GM21619 (cell line): ENCODE data around the gene ZDHHC18.
"Not testable (repeated sequence)": the region's sequence is repeated elsewhere in the genome, so short reads cannot be mapped to it uniquely, and the experiment has no call there.

Source experiments
- ATAC-seq: cut with Tn5 transposase; IDR thresholded peaks from one replicate; pipeline ENCODE4 v1.9.1; 2021; ENCODE audit not compliant: unreplicated experiment

ZDHHC18 gene

DNA sequence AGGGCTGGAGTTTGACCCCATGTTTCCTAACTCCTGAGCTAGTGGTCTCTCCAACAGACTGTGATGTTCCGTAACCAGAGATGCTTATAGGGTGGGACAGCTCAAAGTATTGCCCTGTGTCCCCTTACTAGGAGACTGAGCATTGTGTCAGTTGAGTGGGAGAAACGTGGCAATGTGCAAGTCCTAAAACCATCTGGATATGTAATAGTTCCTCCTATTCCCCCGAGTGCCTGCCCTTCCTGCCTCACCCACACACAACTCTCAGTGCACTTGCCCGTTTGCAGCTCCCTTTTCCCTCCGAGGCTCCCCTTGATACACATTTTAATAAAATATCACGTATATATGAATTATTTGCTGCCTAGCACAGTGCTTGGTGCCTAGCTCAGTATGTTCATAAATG, 35.3 kb upstream of the ZDHHC18 start:
- ATAC-seq, result no peak

DNA sequence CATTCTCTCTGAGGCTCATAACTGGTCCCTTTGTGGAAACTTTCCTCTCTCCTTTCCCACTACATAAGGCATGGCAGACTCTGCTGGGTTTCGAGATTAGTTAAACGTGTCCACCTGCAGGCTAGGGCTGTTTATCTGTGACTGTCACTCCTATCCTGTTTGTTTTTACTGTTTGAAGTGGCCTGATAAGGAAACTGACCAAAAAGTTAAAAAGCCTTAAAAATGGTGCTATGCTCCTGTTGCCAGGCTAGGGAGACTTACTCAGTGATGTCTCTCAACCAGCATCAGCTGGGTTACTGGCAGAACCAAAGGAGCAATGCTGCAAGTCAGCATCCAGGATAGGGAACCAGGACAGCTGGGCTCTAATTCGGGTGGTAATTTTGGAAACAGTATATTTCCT, 34.9 kb upstream of the ZDHHC18 start:
- no peak for ATAC-seq

DNA sequence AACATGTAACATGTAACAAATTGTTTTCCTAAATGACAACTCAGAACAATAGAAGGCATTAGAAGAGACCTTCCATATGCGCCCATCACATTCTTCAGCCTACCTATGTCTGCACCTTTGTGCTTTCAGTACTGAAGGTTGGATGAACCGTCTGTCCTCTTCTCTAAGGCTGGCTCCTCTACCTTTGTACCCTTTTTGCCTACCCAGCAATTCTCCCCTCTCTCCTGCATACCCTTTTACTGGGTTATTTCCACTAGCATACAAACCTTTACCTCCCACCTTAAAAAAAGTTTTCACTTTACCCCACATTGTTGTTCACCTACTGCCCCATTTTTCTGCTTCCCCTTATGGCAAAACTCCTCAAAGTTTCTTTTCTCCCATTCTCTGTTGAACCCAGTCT, 33.6 kb upstream of the ZDHHC18 start:
- ATAC-seq, result no peak

DNA sequence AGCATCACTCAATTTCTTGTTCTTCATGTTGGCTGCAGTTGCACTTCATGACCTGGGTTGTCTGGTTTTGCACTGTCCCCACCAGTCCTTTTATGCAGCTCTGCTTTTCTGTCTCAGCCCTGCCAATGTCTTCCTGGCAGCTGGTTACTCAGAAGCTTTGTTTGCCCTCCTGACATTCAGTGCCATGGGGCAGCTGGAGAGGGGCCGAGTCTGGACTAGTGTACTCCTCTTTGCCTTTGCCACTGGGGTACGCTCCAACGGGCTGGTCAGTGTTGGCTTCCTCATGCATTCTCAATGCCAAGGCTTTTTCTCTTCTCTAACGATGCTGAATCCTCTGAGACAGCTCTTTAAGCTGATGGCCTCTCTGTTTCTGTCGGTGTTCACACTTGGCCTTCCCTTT, 32.1 kb upstream of the ZDHHC18 start:
- ATAC-seq, result no peak

DNA sequence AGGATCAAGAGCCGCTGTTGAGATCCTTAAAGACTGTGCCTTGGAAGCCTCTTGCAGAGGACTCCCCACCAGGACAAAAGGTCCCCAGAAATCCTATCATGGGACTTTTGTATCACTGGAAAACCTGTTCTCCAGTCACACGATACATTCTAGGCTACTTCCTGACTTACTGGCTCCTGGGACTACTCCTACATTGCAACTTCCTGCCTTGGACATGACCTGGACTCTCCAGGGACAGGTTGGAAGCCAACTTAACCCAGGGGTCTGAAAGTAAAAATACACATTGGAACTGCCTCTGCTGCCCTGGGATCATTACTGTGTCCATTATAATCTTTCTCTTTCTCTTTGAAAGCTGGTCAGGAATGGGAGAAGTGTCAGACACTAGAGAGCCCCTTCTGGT, 28.9 kb upstream of the ZDHHC18 start:
- ATAC-seq, result no peak

DNA sequence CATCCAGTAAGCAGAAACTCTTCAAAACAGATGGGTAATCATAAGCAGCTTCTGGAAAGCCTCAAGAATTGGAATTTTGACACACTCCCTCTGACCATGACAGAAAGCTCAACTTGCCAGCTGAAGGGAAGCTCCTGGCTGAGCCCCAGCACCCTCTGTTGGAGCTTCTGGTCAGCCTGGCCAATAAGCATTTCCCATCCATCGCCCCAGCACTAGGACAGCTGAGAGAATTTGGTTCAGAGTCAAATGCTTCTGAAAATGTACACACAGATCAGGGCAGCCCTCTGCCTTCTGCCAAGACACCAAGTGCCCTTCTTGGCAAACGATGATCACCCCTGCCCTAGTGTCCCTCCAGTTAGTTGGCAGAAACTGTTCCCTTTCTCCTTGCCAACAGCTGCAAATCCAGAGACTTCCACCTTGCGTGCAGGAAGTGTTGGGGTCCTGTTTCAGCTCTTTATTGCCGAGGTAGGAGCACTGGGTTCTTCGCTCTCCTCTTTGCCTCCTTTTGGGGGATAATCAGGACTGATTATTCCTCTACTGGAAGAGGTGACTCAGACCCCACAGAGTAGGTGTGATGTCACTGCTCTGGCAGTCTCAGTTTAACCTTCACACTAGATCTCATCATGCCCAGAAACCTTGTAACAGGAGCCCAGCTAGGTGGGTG, 26.9 kb upstream of the ZDHHC18 start:
- no peak for ATAC-seq

DNA sequence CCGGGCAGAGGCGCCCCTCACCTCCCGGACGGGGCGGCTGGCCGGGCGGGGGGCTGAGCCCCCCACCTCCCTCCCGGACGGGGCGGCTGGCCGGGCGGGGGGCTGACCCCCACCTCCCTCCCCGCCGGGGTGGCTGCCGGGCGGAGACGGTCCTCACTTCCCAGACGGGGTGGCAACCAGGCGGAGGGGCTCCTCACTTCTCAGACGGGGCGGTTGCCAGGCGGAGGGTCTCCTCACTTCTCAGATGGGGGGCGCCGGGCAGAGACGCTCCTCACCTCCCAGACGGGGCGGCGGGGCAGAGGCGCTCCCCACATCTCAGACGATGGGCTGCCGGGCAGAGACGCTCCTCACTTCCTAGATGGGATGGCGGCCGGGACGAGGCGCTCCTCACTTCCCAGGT, 22.6 kb upstream of the ZDHHC18 start:
- not testable (repeated sequence) for ATAC-seq

DNA sequence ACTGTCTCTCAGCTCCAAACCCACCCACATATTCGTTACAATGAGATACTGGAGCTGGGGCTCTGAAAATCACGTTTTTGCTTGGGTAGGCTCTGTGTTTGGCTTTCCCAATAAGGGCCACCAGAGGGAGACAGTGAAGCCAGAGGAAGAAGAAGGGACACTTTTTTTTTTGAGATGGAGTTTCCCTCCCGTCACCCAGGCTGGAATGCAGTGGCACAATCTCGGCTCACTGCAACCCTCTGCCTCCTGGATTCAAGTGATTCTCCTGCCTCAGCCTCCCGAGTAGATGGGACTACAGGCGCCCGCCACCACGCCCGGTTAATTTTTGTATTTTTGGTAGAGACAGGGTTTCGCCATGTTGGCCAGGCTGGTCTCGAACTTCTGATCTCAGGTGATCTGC, 16.4 kb upstream of the ZDHHC18 start:
- not testable (repeated sequence) for ATAC-seq

DNA sequence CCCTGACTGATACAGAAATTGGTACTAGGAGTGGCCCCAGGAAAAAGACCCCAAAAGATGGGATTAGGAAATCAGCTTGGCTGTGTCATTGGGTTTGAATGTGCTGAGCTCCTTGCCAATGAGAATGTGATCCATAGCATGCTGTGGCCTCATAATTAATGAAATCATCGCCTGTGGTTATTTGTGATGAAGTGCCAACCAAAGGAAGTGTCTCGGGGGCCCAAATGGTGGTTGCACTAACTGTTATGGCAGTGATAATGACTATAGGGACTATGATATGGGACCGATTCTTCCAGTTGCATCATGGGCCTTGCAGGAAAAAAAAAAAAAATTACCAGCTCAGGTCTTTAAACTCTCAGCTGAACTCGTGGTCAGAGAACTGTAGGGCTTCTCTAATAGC, 15.4 kb upstream of the ZDHHC18 start:
- no peak for ATAC-seq

DNA sequence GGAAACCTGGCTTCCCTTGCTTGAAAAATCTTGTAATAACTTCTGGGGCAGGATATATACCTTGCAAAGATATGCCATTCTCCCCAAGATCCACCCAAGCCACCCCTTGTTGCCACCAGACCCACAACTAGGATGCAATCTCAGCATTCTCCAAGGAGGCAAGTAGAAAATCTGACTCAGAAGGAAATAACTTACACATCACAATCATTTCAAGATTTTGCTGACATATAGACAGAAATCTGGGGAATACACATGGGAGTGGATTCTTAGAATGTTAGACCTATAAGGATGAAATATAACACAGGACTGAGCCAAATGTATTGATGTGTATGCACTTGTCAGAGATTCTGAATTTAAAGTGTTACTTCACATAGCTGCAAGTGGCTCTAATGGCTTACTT, 14.8 kb upstream of the ZDHHC18 start:
- ATAC-seq, result no peak

DNA sequence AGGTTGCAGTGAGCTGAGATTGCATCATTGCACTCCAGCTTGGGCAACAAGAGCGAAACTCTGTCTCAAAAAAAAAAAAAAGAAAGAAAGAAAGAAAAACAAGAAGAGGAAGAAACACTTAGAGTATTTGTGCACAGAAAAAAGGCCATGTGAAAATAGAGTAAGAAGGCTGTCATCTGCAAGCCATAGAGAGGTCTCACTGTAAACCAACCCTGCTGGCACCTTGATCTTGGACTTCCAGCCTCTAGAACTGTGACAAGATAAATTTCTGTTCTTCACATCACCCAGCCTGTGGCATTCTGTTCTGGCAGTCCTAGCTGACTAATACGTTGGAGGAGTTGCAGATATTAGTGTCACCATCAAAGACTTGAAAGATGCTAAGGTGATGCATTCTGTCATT, 12.1 kb upstream of the ZDHHC18 start:
- no peak for ATAC-seq

DNA sequence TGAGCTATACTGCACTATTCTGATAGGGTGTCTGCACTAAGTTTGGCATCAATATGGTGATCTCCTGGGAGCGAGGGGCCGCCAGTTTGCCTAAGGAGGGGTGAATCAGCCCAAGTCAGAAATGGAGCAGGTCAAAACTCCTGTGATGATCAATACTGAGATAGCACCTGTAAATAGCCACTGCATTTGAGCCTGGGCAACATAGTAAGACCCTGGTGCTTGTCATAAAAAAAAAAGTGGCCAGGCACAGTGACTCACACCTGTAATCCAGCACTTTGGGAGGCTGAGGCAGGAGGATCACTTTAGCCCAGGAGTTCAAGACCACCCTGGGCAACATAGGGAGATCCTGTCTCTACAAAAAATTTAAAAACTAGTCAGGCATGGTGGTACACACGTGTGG, 11.6 kb upstream of the ZDHHC18 start:
- no peak for ATAC-seq

DNA sequence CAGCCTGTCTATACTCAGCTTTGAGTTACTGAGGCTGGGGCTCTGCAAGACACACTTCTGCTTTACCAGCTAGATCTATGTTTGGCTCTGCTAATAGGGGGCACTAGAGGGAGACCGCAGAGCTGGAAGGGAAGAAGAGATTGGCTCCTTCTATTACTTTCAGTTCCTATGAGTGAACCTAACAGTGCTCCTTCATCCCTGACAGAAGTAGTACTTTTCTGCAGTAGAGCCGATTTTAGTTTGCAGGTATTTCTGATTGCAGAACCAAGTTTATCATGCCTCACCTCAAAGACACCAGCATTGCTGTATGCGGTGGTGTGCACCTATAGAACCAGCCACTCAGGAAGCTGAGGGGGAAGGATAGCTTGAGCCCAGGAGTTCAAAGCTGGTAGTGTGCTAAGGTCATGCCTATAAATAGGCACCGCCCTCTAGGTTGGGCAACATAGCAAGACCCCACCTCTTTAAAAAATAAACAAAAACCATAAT, 5.7 kb upstream of the ZDHHC18 start:
- ATAC-seq, result peak; percentile 90

DNA sequence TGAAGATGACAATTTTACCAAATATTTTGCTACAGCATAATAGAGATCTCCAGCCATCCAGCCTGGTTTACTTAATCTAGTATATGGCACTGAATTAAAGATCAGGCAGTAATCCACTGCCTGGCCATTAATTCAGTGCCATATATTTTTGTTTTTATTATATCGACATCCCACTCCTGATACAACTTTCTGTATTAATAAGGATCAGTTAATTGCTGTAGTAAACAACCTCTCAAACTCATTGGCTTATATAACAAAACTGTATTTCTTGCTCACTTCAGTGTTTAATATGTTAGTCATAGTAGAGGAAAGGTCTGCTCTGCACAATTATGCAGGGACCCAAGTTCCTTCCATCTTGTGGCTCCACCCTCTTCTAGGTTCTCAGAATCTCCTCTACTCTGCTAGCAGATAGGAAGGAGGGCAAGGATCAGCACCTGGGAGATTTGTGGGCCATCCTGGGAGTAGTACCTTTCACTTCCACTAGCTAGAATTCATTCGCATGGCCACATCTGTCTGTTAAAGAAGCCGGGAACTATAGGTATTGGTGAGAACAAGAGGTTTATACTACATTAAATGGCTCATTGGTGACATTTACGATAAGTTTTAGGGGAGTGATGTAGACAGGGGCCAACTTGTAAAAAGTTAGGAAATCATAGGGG, 3.6 kb upstream of the ZDHHC18 start:
- ATAC-seq, result no peak

DNA sequence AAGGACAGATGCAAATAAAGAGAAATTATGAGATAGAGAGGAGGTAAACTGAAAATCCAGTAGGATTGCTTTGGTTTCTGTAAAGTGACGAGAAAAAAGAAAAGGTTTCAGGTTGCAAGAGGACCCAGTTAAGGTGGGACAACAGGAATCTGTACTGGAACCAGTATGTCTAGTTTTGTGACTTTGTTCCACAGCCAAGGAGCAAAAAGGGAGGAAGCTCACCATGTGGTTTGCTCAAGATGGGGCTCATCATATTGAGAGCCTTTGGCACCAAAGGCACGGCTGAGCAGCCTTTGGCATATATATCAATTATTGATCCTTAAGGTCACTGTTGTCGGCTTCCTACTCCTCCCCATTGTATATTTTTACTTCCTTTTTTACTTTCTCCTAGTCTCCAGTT, 1.8 kb upstream of the ZDHHC18 start:
- no peak for ATAC-seq

DNA sequence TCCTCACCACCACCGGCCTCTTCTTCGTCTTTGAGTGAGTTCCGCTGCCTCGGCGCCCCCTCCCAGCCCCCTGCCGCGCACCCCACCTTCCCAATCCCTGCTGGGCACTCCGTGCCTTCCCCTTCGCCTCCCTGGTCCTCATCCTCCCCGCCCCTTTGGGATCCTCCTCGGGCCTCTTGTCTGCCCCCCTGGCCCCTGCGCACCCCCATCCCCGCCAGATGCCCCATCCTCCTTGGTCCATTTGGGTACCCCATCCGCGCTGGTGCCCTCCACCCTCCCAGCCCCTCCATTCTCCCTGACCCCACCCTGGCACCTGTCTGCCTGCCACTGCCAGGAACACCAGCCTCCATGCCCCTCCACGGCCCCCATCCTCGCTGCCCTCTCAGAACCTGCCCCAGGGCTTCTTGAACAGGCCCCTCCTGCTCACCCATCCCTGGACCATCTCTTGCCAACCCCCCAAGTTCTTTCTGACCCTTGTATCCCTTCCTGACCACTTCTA, 667 bp downstream of the ZDHHC18 start:
- no peak for ATAC-seq

DNA sequence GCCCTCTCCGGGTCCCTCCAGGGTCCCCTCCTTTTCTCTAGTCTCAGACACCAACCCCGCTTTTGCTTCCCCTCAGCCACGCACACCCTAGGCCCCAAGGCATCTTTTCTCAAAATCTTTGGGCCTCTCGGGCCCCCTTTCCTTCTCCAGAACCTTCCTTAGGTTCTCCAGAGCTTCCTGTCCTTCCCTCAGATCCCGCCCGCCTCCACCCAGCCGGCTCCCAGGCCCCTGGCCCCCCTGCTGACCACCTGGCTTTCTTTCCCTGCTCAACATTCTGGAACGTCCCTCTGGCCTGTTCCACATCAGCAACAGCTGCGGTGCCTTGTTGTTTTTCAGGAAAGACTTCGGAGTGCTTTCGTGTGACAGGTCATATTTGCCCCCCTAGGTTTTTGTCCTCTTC, 1.2 kb downstream of the ZDHHC18 start:
- no peak for ATAC-seq

DNA sequence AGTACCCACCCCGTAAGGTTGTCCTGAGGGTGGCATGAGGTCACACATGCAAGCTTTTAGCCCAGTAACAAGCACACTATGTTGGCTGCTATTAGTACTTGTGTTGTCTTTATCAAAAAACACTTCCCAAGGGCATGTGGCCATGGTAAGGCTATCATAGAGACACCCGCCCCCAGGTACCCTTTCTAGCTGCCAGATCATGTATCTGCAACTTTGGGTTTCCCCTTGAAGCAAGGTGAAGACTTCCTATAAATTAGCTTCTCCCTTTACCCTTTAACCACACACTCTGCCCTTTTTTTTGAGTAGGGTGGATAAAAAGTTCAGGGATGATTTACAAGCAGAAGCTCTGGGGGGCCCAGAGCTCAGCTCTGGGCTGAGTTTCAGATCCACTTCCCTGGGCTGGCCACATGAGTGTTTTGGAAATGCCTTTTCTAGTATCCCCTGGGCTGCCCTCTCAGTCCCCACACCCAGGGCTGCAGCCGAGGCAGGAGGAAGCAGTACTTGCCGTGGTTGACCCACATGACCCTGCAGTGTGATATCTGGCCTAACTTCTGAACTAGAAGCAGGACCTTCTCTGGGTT, 2.0 kb downstream of the ZDHHC18 start:
- ATAC-seq, result no peak

DNA sequence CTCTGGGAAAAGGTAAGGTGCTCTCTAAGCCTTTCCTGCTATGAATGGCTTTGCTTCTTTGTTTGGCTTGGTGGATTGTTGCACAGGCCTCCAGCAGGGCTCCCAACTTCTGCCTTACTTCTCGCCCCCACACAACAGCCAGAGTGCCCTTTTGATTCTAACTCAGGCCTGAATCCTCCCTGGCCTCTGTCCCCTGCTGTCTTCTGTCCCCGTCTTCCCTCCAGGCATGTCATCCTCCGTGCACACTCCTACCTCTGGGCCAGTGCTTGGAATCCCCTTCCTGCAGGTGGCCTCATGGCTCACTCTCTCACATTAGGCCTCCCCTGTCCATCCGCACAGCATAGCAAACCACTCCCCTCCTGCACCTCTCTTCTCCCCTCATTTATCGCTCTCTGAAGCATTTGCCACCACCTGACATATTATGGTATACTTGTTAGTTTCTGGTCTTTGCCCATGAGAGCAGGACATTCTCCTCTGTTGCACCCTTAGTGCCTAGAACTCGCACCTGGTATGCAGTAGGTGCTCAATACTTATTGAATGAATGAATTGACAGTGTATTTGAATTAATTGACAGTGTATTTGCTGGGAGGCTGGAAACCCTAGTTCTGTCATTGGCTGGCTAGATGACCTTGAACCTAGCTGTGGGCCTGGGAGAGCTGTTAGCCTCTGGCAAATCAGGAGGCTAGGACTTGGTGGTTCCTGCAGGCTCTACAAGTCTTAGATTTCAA, 2.9 kb downstream of the ZDHHC18 start:
- no peak for ATAC-seq

DNA sequence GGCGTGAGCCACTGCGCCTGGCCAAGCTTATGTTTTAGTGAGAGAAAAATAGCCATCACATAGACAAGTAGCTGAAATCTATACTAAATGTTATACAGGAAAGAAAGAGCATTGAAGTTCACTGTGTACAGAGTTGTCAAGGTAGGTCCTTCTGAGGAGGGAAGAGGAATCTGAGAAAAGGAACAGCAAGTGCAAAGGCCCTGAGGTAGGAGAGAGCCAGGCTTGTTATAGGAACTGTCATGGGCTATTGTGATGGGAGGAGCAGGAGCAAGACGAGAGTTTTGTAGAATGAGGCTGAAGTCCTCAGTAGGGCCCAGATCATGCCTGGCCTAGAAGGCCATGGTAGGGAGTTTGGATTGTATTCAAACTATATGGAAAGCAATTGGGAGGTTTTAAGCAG, 4.6 kb downstream of the ZDHHC18 start:
- ATAC-seq, result no peak

DNA sequence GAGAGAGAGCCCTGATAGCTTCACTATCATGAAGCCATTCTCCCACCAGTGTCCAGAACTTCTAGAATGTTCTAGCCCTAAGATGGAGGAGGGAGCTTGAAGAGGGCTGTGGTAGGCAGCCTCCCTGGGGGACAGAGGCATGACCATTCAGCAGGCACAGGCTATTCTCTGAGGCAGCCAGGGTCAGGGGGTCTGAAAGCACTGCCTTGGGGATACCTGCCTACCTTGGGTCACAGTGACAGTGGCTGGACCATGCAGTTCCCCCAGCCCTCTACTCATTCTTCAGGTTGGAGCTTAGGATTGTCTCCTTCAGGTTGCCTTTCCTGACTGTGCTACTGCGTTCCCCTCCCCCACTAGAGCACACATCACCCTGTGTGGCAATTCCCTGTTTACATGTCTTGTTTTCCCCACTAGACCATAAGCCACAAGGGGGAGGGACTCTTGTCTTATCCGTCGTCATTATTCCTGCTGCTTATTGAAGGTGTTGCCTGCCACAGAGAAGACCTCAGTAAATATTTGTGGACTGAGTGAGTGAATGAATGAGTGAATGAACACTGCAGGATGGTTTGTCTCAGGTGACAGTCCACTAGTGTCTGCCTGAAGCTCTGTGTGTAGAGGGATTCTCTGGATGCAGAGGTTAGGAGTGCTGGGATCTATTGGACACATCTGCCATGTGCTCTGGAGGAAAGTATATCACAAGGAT, 5.2 kb downstream of the ZDHHC18 start:
- ATAC-seq, result no peak
